ENCODE results near the gene B4GALT7. TPM values are rescaled to one million over a fixed set of nuclear protein-coding genes. Genes with fewer than 3 reads are reported as not detected.

The B4GALT7 gene
- total and polyA plus RNA-seq, 7 donors, result 4.9 to 25.8 (median 14.3) TPM

DNA sequence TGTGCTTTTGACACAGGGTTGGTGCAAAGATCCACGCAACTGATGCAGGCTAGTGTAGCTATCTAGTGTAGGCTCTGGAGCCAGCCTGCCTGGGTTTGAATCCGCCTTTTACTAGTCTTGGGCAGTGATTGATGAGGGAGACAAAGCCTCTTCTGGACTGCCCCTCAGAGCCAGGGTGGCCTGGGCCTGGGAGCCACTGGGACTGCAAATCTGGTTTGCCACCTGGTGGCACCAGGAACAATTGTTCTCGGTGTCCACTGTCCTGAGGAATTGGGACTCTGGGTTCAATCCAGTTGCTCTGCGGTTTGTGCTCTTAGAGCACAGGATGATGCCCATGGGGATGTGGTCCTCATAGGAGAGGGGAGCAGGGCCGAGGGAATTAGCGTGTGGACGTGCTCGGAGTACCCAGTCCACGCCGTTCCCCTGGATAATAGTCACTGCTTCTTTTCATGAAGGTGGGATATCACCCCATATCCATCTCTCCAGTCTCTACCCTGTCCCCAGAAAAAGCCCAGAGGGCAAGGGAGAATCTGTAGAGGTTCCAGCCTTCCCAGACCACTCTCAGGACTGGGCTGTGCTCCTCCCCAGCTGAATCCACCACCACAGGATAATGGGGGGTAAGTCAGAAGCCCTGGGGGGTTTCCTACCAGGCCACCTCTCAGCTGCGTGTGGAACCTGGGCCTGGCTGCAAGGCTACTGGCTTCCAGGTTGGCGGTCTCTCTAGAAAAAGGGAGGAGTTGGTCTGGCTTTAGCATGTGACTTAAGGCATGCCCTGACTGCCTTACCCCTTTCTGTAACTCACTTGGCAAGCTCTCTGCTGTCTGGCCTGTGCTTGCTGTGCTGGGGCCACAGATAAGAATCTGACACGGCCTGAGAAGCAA lies 1.9 kb downstream of the B4GALT7 start:
- DNase-seq, result no peak
- Histone ChIP-seq H3K9me3 (no peaks in the 10 kb centered on the region), H3K27me3 (no peaks in the 10 kb centered on the region), H3K4me1 (peaks cover 0 to 21% (median 13%) of the 10 kb centered on the region in 4 donors), H3K27ac (no peak overlapping the region), H3K36me3 (peaks cover 0 to 7% (median 0%) of the 10 kb centered on the region in 4 donors), H3K4me3 (no peak overlapping the region)
- WGBS, 2 donors, result 89 to 96% methylated on average over 13 of the region's 13 CpGs
- no peak for TF ChIP-seq EP300 (IDR thresholded peaks at IDR 0.05)
- TF ChIP-seq, protein P1, sequence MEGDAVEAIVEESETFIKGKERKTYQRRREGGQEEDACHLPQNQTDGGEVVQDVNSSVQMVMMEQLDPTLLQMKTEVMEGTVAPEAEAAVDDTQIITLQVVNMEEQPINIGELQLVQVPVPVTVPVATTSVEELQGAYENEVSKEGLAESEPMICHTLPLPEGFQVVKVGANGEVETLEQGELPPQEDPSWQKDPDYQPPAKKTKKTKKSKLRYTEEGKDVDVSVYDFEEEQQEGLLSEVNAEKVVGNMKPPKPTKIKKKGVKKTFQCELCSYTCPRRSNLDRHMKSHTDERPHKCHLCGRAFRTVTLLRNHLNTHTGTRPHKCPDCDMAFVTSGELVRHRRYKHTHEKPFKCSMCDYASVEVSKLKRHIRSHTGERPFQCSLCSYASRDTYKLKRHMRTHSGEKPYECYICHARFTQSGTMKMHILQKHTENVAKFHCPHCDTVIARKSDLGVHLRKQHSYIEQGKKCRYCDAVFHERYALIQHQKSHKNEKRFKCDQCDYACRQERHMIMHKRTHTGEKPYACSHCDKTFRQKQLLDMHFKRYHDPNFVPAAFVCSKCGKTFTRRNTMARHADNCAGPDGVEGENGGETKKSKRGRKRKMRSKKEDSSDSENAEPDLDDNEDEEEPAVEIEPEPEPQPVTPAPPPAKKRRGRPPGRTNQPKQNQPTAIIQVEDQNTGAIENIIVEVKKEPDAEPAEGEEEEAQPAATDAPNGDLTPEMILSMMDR (IDR thresholded peaks at IDR 0.05), result no peak
- intact Hi-C loops (cut with DNase I), result loop anchor here (2.0 kb wide), 1 partner anchor 47 kb away; the partner anchor contains the start of gene FAM193B

DNA sequence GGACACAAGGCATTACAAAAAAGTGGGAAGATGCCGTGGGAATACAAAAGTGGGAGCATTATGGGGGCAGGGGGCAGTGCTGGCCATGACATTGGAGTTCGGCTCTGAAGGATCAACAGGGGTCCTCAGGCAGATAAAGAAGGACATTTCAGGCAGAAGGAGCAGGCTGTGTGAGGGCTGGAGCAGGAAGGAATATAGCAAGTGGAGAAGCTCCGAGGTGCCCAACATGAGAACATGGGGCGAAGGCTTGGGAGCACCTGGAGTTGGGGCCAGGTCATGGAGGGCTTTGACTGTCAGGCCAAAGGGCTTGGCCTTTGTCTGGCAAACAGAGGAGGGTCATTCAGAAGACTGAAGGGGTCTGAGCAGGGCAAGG lies 2.5 kb downstream of the B4GALT7 start:
- TF ChIP-seq POLR2AphosphoS5 (IDR thresholded peaks at IDR 0.05) (no peak), EP300 (IDR thresholded peaks at IDR 0.05) (no peak), POLR2A (IDR thresholded peaks at IDR 0.05) (no peak)
- TF ChIP-seq, protein P1 (IDR thresholded peaks at IDR 0.05), result no peak
- Histone ChIP-seq H3K4me1 (peaks cover 0 to 27% (median 18%) of the 10 kb centered on the region in 4 donors), H3K27ac (no peak overlapping the region), H3K9me3 (no peaks in the 10 kb centered on the region), H3K36me3 (peaks cover 0 to 7% (median 0%) of the 10 kb centered on the region in 4 donors), H3K4me3 (no peak overlapping the region), H3K27me3 (no peaks in the 10 kb centered on the region)
- intact Hi-C loops (cut with DNase I), result no loop called here
- no peak for DNase-seq
- 93 to 94% methylated on average over 4 of the region's 4 CpGs for WGBS, 2 donors

DNA sequence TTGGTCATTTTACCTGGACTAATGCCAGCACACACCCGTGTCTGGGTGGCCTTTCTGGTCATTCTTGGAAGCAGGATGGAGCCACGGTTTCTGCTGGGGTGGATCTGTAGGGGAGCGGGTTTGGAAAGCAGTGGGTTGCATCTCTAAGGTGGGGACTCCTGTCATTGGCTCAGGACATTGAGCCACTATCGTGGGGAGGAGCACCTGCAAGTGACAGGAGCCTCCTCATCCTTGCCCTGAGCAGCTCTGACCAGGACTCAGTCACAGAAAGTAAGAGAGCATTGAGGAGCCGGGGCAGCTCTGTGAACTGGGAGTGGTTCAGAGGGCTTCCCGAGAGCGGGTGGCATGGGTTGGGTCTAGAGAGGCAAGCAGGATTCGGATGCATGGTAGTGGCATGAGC lies 3.7 kb downstream of the B4GALT7 start:
- TF ChIP-seq POLR2AphosphoS5 (IDR thresholded peaks at IDR 0.05) (no peak), EP300 (IDR thresholded peaks at IDR 0.05) (no peak), POLR2A (IDR thresholded peaks at IDR 0.05) (no peak)
- TF ChIP-seq, protein P1 (IDR thresholded peaks at IDR 0.05), result no peak
- intact Hi-C loops (cut with DNase I), result no loop called here
- Histone ChIP-seq H3K27me3 (no peaks in the 10 kb centered on the region), H3K27ac (no peak overlapping the region), H3K36me3 (peaks cover 0 to 7% (median 0%) of the 10 kb centered on the region in 4 donors), H3K4me1 (peaks cover 0 to 33% (median 22%) of the 10 kb centered on the region in 4 donors), H3K4me3 (no peak overlapping the region), H3K9me3 (no peaks in the 10 kb centered on the region)
- WGBS, 2 donors, result 58 to 84% methylated on average over 8 of the region's 8 CpGs
- DNase-seq, result no peak

DNA sequence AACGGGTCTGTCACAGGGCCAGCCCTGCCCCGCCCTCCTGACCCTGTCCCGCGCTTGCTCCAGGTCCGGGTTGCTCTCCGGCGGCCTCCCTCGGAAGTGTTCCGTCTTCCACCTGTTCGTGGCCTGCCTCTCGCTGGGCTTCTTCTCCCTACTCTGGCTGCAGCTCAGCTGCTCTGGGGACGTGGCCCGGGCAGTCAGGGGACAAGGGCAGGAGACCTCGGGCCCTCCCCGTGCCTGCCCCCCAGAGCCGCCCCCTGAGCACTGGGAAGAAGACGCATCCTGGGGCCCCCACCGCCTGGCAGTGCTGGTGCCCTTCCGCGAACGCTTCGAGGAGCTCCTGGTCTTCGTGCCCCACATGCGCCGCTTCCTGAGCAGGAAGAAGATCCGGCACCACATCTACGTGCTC lies 4.2 kb downstream of the B4GALT7 start:
- H3K4me1 ChIP-seq, result peaks cover 0 to 30% (median 21%) of the 10 kb centered on the region in 4 donors
- intact Hi-C loops (cut with DNase I), result no loop called here
- no peaks in the 10 kb centered on the region for H3K9me3 ChIP-seq
- no peak for TF ChIP-seq POLR2AphosphoS5 (IDR thresholded peaks at IDR 0.05)
- TF ChIP-seq EP300 (IDR thresholded peaks at IDR 0.05), result no peak
- no peak for TF ChIP-seq POLR2A (IDR thresholded peaks at IDR 0.05)
- TF ChIP-seq, protein P1 (IDR thresholded peaks at IDR 0.05), result no peak
- no peak overlapping the region for H3K4me3 ChIP-seq
- no peak overlapping the region for H3K27ac ChIP-seq
- no peak for DNase-seq
- peaks cover 0 to 7% (median 0%) of the 10 kb centered on the region in 4 donors for H3K36me3 ChIP-seq
- H3K27me3 ChIP-seq, result no peaks in the 10 kb centered on the region
- 82 to 95% methylated on average over 27 of the region's 27 CpGs for WGBS, 2 donors
